H1 (cell line): ENCODE measurements around the gene TMEM97. TPM values are rescaled to one million over a fixed set of nuclear protein-coding genes. Genes with fewer than 3 reads are reported as not detected.

Source experiments
- CTCF ChIA-PET: fragments of 300-600 bp; sonication (Branson Sonifier 250); formaldehyde crosslinking; loops from one replicate; lab custom pipeline; 2021; ENCODE audit not compliant: partially characterized antibody; lab: Charles Lee
- POLR2A ChIA-PET: fragments of 300-600 bp; sonication (Branson Sonifier 250); formaldehyde crosslinking; loops from one replicate; lab custom pipeline; 2021; ENCODE audit warnings: inconsistent platforms; ENCODE audit not compliant: partially characterized antibody; lab: Charles Lee
- DNase-seq, 2 experiments: peaks; one replicate each; pipeline versions ENCODE4 v3.0.0 to v3.0.0-alpha.2; 2010 to 2022; ENCODE audit warnings: low spot score in 2 of 2, low read depth in 1 of 2, mixed read lengths in 1 of 2
- FAIRE-seq: peaks from 2 replicates; lab custom pipeline; 2011; peaks lifted over from hg19 to GRCh38; lab: Jason Lieb, UNC
- H2AFZ ChIP-seq: 2 replicates; pipeline ENCODE4 v1.8.1; 2012; ENCODE audit warnings: low read length, inconsistent platforms
- H2AK5ac ChIP-seq: 2 replicates; pipeline ENCODE4 v1.6.1; 2013; ENCODE audit warnings: low read depth, low read length
- H2BK120ac ChIP-seq: replicated peaks from 2 replicates; pipeline ENCODE3; 2013; ENCODE audit warnings: low read depth, low read length, inconsistent platforms
- H2BK12ac ChIP-seq: 2 replicates; pipeline ENCODE4 v1.6.1; 2013; ENCODE audit warnings: low read depth, low read length
- H2BK15ac ChIP-seq: 2 replicates; pipeline ENCODE4 v1.6.1; 2013; ENCODE audit warnings: low read length
- H2BK20ac ChIP-seq: 2 replicates; pipeline ENCODE4 v1.6.1; 2013; ENCODE audit warnings: low read length
- H2BK5ac ChIP-seq: 2 replicates; pipeline ENCODE4 v1.6.1; 2013; ENCODE audit warnings: low read depth, low read length
- H3K14ac ChIP-seq: 2 replicates; pipeline ENCODE4 v1.6.1; 2013; ENCODE audit warnings: inconsistent platforms; ENCODE audit not compliant: insufficient read length
- H3K18ac ChIP-seq: 2 replicates; pipeline ENCODE4 v1.6.1; 2013; ENCODE audit warnings: low read length; ENCODE audit errors: extremely low read depth
- H3K23ac ChIP-seq: 2 replicates; pipeline ENCODE4 v1.6.1; 2013; ENCODE audit warnings: inconsistent platforms; ENCODE audit not compliant: insufficient read length
- H3K23me2 ChIP-seq: 2 replicates; pipeline ENCODE4 v1.6.1; 2013; ENCODE audit warnings: low read depth, low read length
- H3K27ac ChIP-seq: 2 replicates; pipeline ENCODE4 v1.6.1; 2011; ENCODE audit warnings: low read depth, low read length, inconsistent platforms
- H3K27me3 ChIP-seq, 4 experiments: replicated peaks in 1 of 4; 1 replicate in 1 of 4; 2 replicates in 3 of 4; pipeline versions ENCODE4 v1.6.1 to v1.8.1; 2011 to 2013; ENCODE audit warnings: low read length in 3 of 4, mild to moderate bottlenecking in 3 of 4, inconsistent platforms in 2 of 4, mixed read lengths in 2 of 4, moderate library complexity in 1 of 4; ENCODE audit not compliant: control insufficient read depth in 3 of 4, insufficient read depth in 3 of 4; ENCODE audit errors: extremely low read depth in 1 of 4
- H3K36me3 ChIP-seq, 4 experiments: 2 replicates each; pipeline versions ENCODE4 v1.6.1 to v1.8.1; 2011 to 2013; ENCODE audit warnings: mild to moderate bottlenecking in 4 of 4, low read length in 3 of 4, moderate library complexity in 2 of 4, control low read depth in 1 of 4, inconsistent platforms in 1 of 4; ENCODE audit not compliant: insufficient read depth in 4 of 4, control insufficient read depth in 2 of 4
- H3K4ac ChIP-seq: replicated peaks from 2 replicates; pipeline ENCODE3; 2013; ENCODE audit warnings: low read length, low read depth, mixed read lengths, inconsistent platforms; ENCODE audit not compliant: insufficient read length
- H3K4me1 ChIP-seq, 4 experiments: replicated peaks in 1 of 4; 1 replicate in 1 of 4; 2 replicates in 3 of 4; pipeline versions ENCODE4 v1.6.1 to v1.8.1; 2011 to 2013; ENCODE audit warnings: low read length in 3 of 4, inconsistent platforms in 2 of 4, mixed read lengths in 1 of 4; ENCODE audit not compliant: insufficient read depth in 4 of 4, control insufficient read depth in 3 of 4
- H3K4me2 ChIP-seq, 2 experiments: 2 replicates each; pipeline versions ENCODE4 v1.6.1 to v1.8.1; 2011 to 2013; ENCODE audit warnings: low read depth in 2 of 2, low read length in 2 of 2, control low read depth in 1 of 2, inconsistent platforms in 1 of 2, mild to moderate bottlenecking in 1 of 2; ENCODE audit not compliant: insufficient read depth in 1 of 2
- H3K4me3 ChIP-seq, 4 experiments: fragments of 200-600, 300-600 bp in 1 of 4; sonication (generic), shearing (Covaris generic), sonication (Bioruptor Twin) in 1 of 4; 2 replicates each; pipeline versions ENCODE4 v1.5.1 to v1.8.1; 2011 to 2016; ENCODE audit warnings: low read length in 4 of 4, low read depth in 3 of 4, control low read depth in 2 of 4, inconsistent platforms in 2 of 4, mild to moderate bottlenecking in 2 of 4, mixed read lengths in 1 of 4, moderate library complexity in 1 of 4; ENCODE audit not compliant: insufficient read depth in 2 of 4; ENCODE audit errors: extremely low read depth in 1 of 4
- H3K56ac ChIP-seq: replicated peaks from 2 replicates; pipeline ENCODE3; 2013; ENCODE audit warnings: low read depth, mild to moderate bottlenecking, mixed read lengths, low read length, inconsistent platforms; ENCODE audit not compliant: insufficient read length
- H3K79me1 ChIP-seq: 2 replicates; pipeline ENCODE4 v1.6.1; 2013; ENCODE audit warnings: low read depth, low read length, control low read depth
- H3K79me2 ChIP-seq, 2 experiments: 2 replicates each; pipeline versions ENCODE4 v1.6.1 to v1.8.1; 2012 to 2013; ENCODE audit warnings: low read length in 2 of 2, mild to moderate bottlenecking in 2 of 2, inconsistent platforms in 1 of 2; ENCODE audit not compliant: insufficient read depth in 2 of 2, control insufficient read depth in 1 of 2
- H3K9ac ChIP-seq, 4 experiments: replicated peaks in 1 of 4; 1 replicate in 1 of 4; 2 replicates in 3 of 4; pipeline versions ENCODE4 v1.6.1 to v1.8.1; 2011 to 2013; ENCODE audit warnings: low read depth in 3 of 4, low read length in 3 of 4, control low read depth in 2 of 4, mild to moderate bottlenecking in 2 of 4, moderate library complexity in 2 of 4, inconsistent platforms in 1 of 4; ENCODE audit errors: extremely low read depth in 1 of 4
- H3K9me3 ChIP-seq, 2 experiments: 2 replicates each; pipeline versions ENCODE4 v1.6.1 to v1.8.1; 2012 to 2013; ENCODE audit warnings: mild to moderate bottlenecking in 2 of 2, moderate library complexity in 2 of 2, control low read depth in 1 of 2, inconsistent platforms in 1 of 2, low read depth in 1 of 2, low read length in 1 of 2, mixed read lengths in 1 of 2; ENCODE audit not compliant: insufficient read depth in 2 of 2
- H4K20me1 ChIP-seq, 2 experiments: replicated peaks in 1 of 2; 2 replicates each; pipeline versions ENCODE3 to v1.8.1; 2011 to 2013; ENCODE audit warnings: inconsistent platforms in 2 of 2, low read length in 2 of 2, mild to moderate bottlenecking in 1 of 2; ENCODE audit not compliant: insufficient read depth in 2 of 2, control insufficient read depth in 1 of 2
- H4K5ac ChIP-seq: 2 replicates; pipeline ENCODE4 v1.6.1; 2013; ENCODE audit warnings: low read length, low read depth, mixed read lengths, inconsistent platforms; ENCODE audit not compliant: insufficient read length
- H4K8ac ChIP-seq: 2 replicates; pipeline ENCODE4 v1.8.0; 2013; ENCODE audit warnings: mild to moderate bottlenecking, moderate library complexity, low read length, inconsistent platforms; ENCODE audit not compliant: insufficient read depth; ENCODE audit errors: extremely low read depth
- H4K91ac ChIP-seq: replicated peaks from 2 replicates; pipeline ENCODE3; 2013; ENCODE audit warnings: low read length, mixed read lengths, inconsistent platforms; ENCODE audit not compliant: insufficient read length
- KDM1A ChIP-seq: fragments of 200-600, 300-600 bp; sonication (generic); IDR thresholded peaks from 2 replicates; pipeline ENCODE4 v1.7.1; 2016; ENCODE audit warnings: mild to moderate bottlenecking, low read length, borderline replicate concordance
- ZNF274 ChIP-seq: IDR thresholded peaks from 2 replicates; pipeline ENCODE4 v1.7.0; 2012; ENCODE audit warnings: low read length, borderline replicate concordance; ENCODE audit errors: extremely low read depth
- WGBS, 2 experiments: shearing (Covaris generic) in 1 of 2; methylation state at CpG; one replicate each; pipeline versions ENCODE4 v1.1.6 to v1.1.7; 2013 to 2015; ENCODE audit warnings: low lambda C conversion rate in 2 of 2, mixed read lengths in 2 of 2, inconsistent platforms in 1 of 2, low coverage in 1 of 2, missing lambda C conversion rate in 1 of 2; ENCODE audit not compliant: insufficient replicate concordance in 2 of 2, insufficient coverage in 1 of 2, insufficient read length in 1 of 2; ENCODE audit errors: extremely low coverage in 1 of 2, missing lambda C conversion rate in 1 of 2; 5-methylcytosine and 5-hydroxymethylcytosine counted together
- polyA plus RNA-seq, 7 experiments: library from polyadenylated mRNA; depleted of rRNA in 3 of 7; stranded (reverse) in 5 of 7; unstranded in 2 of 7; fragments of >200 nt in 5 of 7; fragments of 200-250 nt in 2 of 7; gene quantifications; 1 replicate in 5 of 7; 2 replicates in 1 of 7; 4 replicates in 1 of 7; pipeline versions ENCODE4 v1.2.1 to v1.2.3, GENCODE V29; 2011 to 2013; ENCODE audit warnings: missing spikeins in 2 of 7, mixed read lengths in 2 of 7
- total RNA-seq: library from RNA; stranded (reverse); fragmentation: NEBNext Ultra II Directional; extraction: Animal tissue kit (Norgen Biotek cat#: 25700); gene quantifications from 2 replicates; pipeline ENCODE4 v1.2.1, GENCODE V29; 2021

The TMEM97 gene
- total and polyA plus RNA-seq, 2 of the 8 experiments (the other 6 are each of a cell fraction or from before 2014, with no cell fraction given): 126 to 130 TPM

GRCh38 chr17:28324781-28325180, 5.8 kb downstream of the TMEM97 start:
- no peaks in the 10 kb centered on the region for H3K27me3 ChIP-seq
- H4K20me1 ChIP-seq: peaks cover 6 to 22% of the 10 kb centered on the region in 2 experiments
- H3K56ac ChIP-seq: no peak overlapping the region
- H3K9ac ChIP-seq: no peak overlapping the region
- H3K79me1 ChIP-seq: 0 out of 2 replicates have a peak, but pooled peaks cover 4% of the 10 kb centered on the region
- H3K18ac ChIP-seq: no peak overlapping the region
- H4K91ac ChIP-seq: no peak overlapping the region
- TF ChIP-seq KDM1A (no peak), ZNF274 (no peak)
- no peak overlapping the region for H2BK12ac ChIP-seq
- peaks cover 2% of the 10 kb centered on the region; the same call in 1 of the 2 replicates for H3K23me2 ChIP-seq
- no peaks in the 10 kb centered on the region for H3K9me3 ChIP-seq
- FAIRE-seq (no peak), DNase-seq (no peak)
- peaks cover 0 to 7% (median 3%) of the 10 kb centered on the region in 4 experiments; a peak in 2 of 7 replicates for H3K4me1 ChIP-seq
- H2AK5ac ChIP-seq: no peak overlapping the region
- H2BK120ac ChIP-seq: no peak overlapping the region
- H3K23ac ChIP-seq: no peak overlapping the region
- peaks cover 35 to 70% of the 10 kb centered on the region in 2 experiments for H3K79me2 ChIP-seq
- H3K36me3 ChIP-seq: peaks cover 10 to 44% (median 32%) of the 10 kb centered on the region in 4 experiments
- H2BK5ac ChIP-seq: no peak overlapping the region
- no peak overlapping the region for H2AFZ ChIP-seq
- H4K8ac ChIP-seq: no peak overlapping the region
- no peak overlapping the region for H3K4me2 ChIP-seq
- ChIA-PET POLR2A (interaction anchor here (0.7 to 2.1 kb wide), 4 partner anchors 10 to 33 kb away, joined by 3 to 8 read pairs (median 5); partner anchors contain the start of genes IFT20, POLDIP2 and TNFAIP1), CTCF (no interaction called here)
- no peak overlapping the region for H3K4me3 ChIP-seq
- H3K14ac ChIP-seq: no peak overlapping the region
- no peak overlapping the region for H3K4ac ChIP-seq
- no peak overlapping the region for H4K5ac ChIP-seq
- no peak overlapping the region for H3K27ac ChIP-seq
- WGBS, 2 experiments: 90% methylated on average over 3 of the region's 3 CpGs; no CpG with 5 or more reads in 1 of the 2 experiments
- no peak overlapping the region for H2BK20ac ChIP-seq
- no peak overlapping the region for H2BK15ac ChIP-seq
